C1 segment of cervical spinal cord (tissue), 14 donors: ENCODE data around the gene MAB21L4.
"Not testable (repeated sequence)": the region's sequence is repeated elsewhere in the genome, so short reads cannot be mapped to it uniquely, and the experiment has no call there.

ENCODE experiments used
- DNase-seq, 14 donors: peaks; one replicate each; lab custom pipeline; 2025; lab: John Stamatoyannopoulos, UW

The MAB21L4 gene

GRCh38 chr2:240865391-240865790 is 30.6 kb downstream of the MAB21L4 start:
- DNase-seq = no peak

GRCh38 chr2:240864475-240864874 is 31.5 kb downstream of the MAB21L4 start:
- DNase-seq = no peak

GRCh38 chr2:240861547-240861946 is 34.4 kb downstream of the MAB21L4 start:
- no peak for DNase-seq

- DNase-seq = no peak
Measured at GRCh38 chr2:240858871-240859270, 37.1 kb downstream of the MAB21L4 start.

GRCh38 chr2:240858321-240858720 is 37.6 kb downstream of the MAB21L4 start:
- DNase-seq = no peak

- no peak for DNase-seq
Measured at GRCh38 chr2:240857039-240858008, 38.6 kb downstream of the MAB21L4 start.

GRCh38 chr2:240856151-240856980 is 39.6 kb downstream of the MAB21L4 start:
- no peak for DNase-seq

GRCh38 chr2:240855670-240856069 is 40.3 kb downstream of the MAB21L4 start:
- no peak for DNase-seq

- DNase-seq = no peak
Measured at GRCh38 chr2:240852671-240853314, 43.2 kb downstream of the MAB21L4 start.

GRCh38 chr2:240851078-240851991 is 44.6 kb downstream of the MAB21L4 start:
- peak in 13 of 14 donors; percentile 45 to 91 (median 73) for DNase-seq

GRCh38 chr2:240850756-240851077 is 45.2 kb downstream of the MAB21L4 start:
- DNase-seq = no peak

GRCh38 chr2:240850026-240850425 is 45.9 kb downstream of the MAB21L4 start:
- no peak for DNase-seq

- DNase-seq = no peak
Measured at GRCh38 chr2:240848900-240849680, 46.9 kb downstream of the MAB21L4 start.

- no peak for DNase-seq
Measured at GRCh38 chr2:240847817-240848216, 48.1 kb downstream of the MAB21L4 start.

GRCh38 chr2:240846873-240847595 is 48.9 kb downstream of the MAB21L4 start:
- peak in 2 of 14 donors; percentile 18 to 31 for DNase-seq

GRCh38 chr2:240846309-240846708 is 49.6 kb downstream of the MAB21L4 start:
- not testable (repeated sequence) for DNase-seq

- peak in 11 of 14 donors; percentile 21 to 72 (median 49) for DNase-seq
Measured at GRCh38 chr2:240840435-240841060, 55.4 kb downstream of the MAB21L4 start.

- DNase-seq = no peak
Measured at GRCh38 chr2:240839152-240840143, 56.5 kb downstream of the MAB21L4 start.
